Activated CD4-positive, alpha-beta T cell treated with anti-CD3 and anti-CD28 coated beads for 48 hours (primary cell): ENCODE data around the gene ZPBP.
"Not testable (repeated sequence)": the region's sequence is repeated elsewhere in the genome, so short reads cannot be mapped to it uniquely, and the experiment has no call there.

Experiments used
- DNase-seq: peaks from one replicate; pipeline ENCODE4 v3.0.0-alpha.2; 2020

ZPBP gene

GRCh38 chr7:50092579-50093491 lies at the start of gene ZPBP:
TSS of gene ZPBP (minus strand) at chr7:50093246. CDS start at chr7:50093194, 52 bp downstream.
- peak; percentile 71 for DNase-seq

GRCh38 chr7:50142425-50143017 lies 49.5 kb upstream of the ZPBP start:
- DNase-seq: peak; percentile 41

GRCh38 chr7:50141854-50142253 lies 48.8 kb upstream of the ZPBP start:
- DNase-seq: no peak

GRCh38 chr7:50141131-50141530 lies 48.1 kb upstream of the ZPBP start:
- DNase-seq: no peak

- no peak for DNase-seq
Measured at GRCh38 chr7:50140688-50141087, 47.6 kb upstream of the ZPBP start.

DNA sequence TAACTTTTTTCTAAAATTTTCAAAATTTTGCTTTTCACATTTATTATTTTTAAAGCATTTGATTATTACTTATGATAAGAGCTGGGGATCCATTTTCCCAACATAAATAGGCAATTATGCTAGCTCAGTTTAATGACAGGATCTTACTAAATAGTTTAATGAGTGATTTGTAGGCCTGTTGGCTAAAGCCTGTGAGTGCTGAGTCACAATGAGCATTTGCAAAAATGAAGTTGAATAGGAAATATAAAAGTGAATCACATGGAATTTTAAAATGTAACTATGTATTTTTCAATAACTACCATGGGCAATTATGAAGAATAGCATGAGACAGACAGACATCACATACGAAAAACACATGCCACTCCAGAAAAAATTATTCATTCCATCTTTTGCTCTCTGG lies 45.1 kb upstream of the ZPBP start:
- DNase-seq: no peak

GRCh38 chr7:50125766-50126165 lies 32.7 kb upstream of the ZPBP start:
- DNase-seq: no peak

GRCh38 chr7:50121286-50121685 lies 28.2 kb upstream of the ZPBP start:
- no peak for DNase-seq

DNA sequence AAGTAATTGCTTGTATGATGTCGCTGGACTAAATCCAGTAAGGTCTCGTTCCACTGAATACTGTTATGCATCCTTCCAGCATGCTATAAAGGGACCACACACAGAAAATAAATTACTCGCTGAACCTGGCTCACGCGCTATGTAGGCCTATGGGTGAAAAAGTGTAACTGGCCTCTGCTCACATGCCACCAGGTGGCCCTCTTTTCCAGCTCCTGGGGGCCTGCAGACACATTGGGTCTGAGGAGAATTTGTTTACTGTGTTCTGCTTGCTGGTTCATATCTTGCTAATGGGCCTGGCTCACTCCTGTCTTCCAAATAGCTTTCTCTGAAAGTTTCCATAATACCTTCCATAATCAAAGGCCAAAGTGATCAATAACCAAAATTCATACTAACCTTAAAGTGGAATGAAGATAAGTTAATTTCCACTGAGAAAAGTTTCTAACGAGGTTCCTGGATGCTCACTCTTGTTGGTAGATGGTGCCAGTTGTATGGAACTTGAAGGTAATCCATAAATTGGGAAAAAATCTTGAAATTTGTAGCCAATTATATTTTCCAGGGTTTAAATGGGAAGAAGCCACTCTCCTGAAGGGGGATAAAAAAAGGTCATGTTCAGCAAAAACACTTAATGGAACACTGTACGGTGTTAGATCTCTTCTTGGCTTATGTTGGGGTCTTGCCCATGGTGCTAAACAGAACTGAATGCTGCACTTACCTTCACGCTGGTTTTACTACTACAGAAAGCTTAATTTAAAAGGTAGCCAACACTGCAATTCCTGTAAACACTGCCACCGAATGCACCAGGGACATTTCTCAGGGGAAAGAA lies 27.0 kb upstream of the ZPBP start:
- peak; percentile 58 for DNase-seq

DNA sequence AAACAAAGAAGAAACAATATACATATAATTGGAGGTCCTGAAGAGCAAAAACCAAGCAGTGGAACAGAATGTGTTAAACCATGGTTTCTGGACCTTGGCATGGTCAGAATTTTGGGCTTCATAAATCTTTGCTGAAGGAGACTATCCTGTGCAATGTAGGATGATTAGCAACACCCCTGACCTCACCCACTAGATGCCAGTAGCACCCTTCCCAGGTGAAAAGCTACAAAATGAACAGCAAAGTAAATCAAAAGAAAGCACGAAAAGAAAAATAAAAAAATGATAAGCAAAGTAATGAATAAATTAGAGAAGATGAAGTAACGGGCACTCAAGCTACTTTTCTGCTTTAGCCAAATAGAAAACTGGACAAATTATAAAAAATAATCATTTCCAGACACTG lies 19.2 kb upstream of the ZPBP start:
- DNase-seq: no peak

DNA sequence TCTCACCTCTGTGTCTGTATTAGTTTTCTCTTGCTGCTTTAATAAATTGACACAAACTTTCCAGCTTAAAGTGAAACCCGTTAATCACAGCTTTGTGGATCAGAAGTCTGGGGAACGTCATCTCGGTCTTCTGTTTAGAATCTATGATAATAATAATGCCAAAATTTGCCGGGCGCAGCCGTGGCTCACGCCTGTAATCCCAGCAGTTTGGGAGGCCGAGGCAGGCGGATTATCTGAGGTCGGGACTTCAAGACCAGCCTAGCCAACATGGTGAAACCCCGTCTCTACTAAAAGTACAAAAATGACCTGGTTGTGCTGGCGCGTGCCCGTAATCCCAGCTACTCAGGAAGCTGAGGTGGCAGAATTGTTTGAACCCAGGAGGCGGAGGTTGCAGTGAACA lies 8.8 kb upstream of the ZPBP start:
- DNase-seq: no peak

GRCh38 chr7:50095634-50096033 lies 2.6 kb upstream of the ZPBP start:
- no peak for DNase-seq

GRCh38 chr7:50088463-50089129 lies 4.5 kb downstream of the ZPBP start:
- DNase-seq: no peak

- no peak for DNase-seq
Measured at GRCh38 chr7:50085344-50085743, 7.7 kb downstream of the ZPBP start.

GRCh38 chr7:50073093-50073492 lies 20.0 kb downstream of the ZPBP start:
- no peak for DNase-seq

- DNase-seq: peak; percentile 38
Measured at GRCh38 chr7:50069613-50070012, 23.4 kb downstream of the ZPBP start.

DNA sequence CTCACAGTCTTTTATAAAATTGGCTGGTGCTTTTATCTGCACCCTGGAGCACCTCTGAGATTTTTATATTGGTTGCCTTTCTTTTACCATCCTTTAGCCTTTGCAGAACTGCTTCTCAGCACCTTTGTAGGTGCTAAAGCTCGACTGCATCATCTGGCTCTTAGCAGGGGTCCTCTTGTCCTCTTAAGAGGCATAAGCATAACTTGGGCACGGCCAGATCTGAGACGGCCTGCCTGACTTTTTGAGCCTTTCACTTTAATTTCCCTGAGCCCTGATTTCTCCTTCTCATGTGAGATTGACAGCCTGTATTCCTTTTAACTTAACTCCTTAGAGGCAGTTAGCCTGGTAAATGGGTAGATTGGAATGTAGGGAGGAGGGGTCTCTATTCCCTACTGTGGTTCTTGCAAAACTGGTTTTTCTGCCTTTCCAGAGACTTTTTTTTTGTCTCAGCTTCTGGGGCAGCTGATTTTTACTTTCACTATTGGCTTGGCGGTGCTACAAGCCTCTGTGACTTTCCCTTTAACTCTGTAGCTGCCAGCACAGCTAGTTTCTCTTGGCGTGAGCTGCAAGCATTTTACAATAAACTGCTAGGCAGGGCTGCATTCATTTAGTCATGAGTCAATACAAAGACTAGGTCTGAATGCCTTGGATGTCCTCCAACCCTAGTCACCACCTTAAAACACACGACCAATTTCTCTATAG lies 24.0 kb downstream of the ZPBP start:
- DNase-seq: peak; percentile 38

DNA sequence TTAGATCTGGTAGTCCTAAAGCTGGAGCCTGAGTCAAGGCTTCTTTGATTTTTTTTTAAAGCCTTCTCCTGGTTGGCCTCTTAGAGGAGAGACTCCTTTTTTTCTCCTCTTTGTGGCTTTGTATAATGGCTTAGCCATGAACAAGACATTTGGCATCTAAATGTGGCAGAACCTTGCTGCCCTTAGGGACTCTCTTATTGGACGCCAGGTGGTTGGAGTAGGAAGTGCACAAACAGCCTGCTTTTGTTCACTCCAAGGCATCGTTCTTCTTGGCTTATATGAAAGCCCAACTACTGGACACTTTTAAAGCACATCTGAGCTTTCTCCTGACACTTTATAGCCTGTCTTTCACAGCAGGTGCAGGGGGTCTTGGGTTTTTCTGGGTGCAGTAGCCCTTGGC lies 25.0 kb downstream of the ZPBP start:
- peak; percentile 36 for DNase-seq

GRCh38 chr7:50062951-50063350 lies 30.1 kb downstream of the ZPBP start:
- DNase-seq: no peak

- DNase-seq: no peak
Measured at GRCh38 chr7:50056131-50056530, 36.9 kb downstream of the ZPBP start.

DNA sequence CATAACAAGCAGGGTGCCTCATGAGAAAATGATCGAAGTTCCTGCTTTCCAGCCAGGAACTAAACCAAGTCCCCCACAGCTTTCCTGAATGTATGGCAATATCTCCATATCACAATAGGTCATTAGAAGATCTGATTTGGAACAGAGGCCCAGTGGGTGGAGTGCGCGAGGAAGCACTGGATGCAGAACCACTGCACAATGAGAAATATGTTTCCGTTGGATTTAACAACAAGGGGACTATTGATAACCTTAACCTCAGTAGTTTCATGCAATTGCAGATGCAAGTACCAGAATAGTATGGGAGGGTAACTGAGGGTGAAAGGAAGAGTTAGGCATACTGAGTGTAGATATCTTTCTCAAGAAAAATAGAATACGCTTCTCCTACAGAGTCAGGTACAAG lies 45.3 kb downstream of the ZPBP start:
- DNase-seq: no peak

DNA sequence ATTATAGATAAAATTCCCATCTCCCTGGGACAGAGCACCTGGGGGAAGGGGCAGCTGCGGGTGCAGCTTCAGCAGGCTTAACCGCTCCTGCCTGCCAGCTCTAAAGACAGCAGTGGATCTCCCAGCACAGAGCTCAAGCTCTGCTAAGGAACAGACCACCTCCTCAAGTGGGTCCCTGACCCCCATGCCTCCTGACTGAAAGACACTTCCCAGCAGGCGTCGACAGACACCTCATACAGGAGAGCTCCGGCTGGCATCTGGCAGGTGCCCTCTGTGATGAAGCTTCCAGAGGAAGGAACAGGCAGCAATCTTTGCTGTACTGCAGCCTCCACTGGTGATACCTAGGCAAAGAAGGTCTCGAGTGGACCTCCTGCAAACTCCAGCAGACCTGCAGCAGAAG lies 51.9 kb downstream of the ZPBP start:
- not testable (repeated sequence) for DNase-seq
